GM19328 (cell line): ENCODE measurements around the gene NACAD.

Experiments used
- ATAC-seq: cut with Tn5 transposase; IDR thresholded peaks from one replicate; pipeline ENCODE4 v1.9.1; 2021; ENCODE audit warnings: mild to moderate bottlenecking, moderate library complexity; ENCODE audit not compliant: unreplicated experiment

NACAD gene

GRCh38 chr7:45075871-45076796, 12.6 kb downstream of the NACAD start:
- no peak for ATAC-seq

- no peak for ATAC-seq
Observed at GRCh38 chr7:45075355-45075644, 13.5 kb downstream of the NACAD start.

GRCh38 chr7:45074528-45075354, 14.0 kb downstream of the NACAD start:
- ATAC-seq: no peak

- ATAC-seq: no peak
Observed at GRCh38 chr7:45073786-45074527, 14.8 kb downstream of the NACAD start.

- no peak for ATAC-seq
Observed at GRCh38 chr7:45073031-45073785, 15.6 kb downstream of the NACAD start.

- ATAC-seq: no peak
Observed at GRCh38 chr7:45072131-45073030, 16.4 kb downstream of the NACAD start.

- ATAC-seq: no peak
Observed at GRCh38 chr7:45071528-45071927, 17.2 kb downstream of the NACAD start.

GRCh38 chr7:45070254-45070642, 18.5 kb downstream of the NACAD start:
- ATAC-seq: no peak

- ATAC-seq: no peak
Observed at GRCh38 chr7:45069444-45070253, 19.1 kb downstream of the NACAD start.

- ATAC-seq: no peak
Observed at GRCh38 chr7:45068236-45069023, 20.3 kb downstream of the NACAD start.

- no peak for ATAC-seq
Observed at GRCh38 chr7:45067582-45067981, 21.2 kb downstream of the NACAD start.

- ATAC-seq: no peak
Observed at GRCh38 chr7:45066409-45066808, 22.4 kb downstream of the NACAD start.

- ATAC-seq: no peak
Observed at GRCh38 chr7:45065031-45065995, 23.5 kb downstream of the NACAD start.

GRCh38 chr7:45064047-45064725, 24.6 kb downstream of the NACAD start:
- ATAC-seq: no peak

- no peak for ATAC-seq
Observed at GRCh38 chr7:45061806-45062425, 26.9 kb downstream of the NACAD start.

GRCh38 chr7:45061352-45061751, 27.4 kb downstream of the NACAD start:
- no peak for ATAC-seq
